Suprapubic skin (tissue), 4 donors: ENCODE data around the gene TMEM245. TPM values are rescaled to one million over a fixed set of nuclear protein-coding genes. Genes with fewer than 3 reads are reported as not detected.

Source experiments
- DNase-seq, 2 donors: peaks; one replicate each; pipeline ENCODE4 v3.0.0-alpha.2; 2019; ENCODE audit warnings: low spot score in 2 of 2
- H3K27ac ChIP-seq: fragments of 200-600 bp; sonication (generic); one replicate; pipeline ENCODE4 v1.5.1; 2019
- H3K27me3 ChIP-seq: fragments of 200-600 bp; sonication (generic); one replicate; pipeline ENCODE4 v1.5.1; 2019
- H3K36me3 ChIP-seq: fragments of 200-600 bp; sonication (generic); one replicate; pipeline ENCODE4 v1.5.1; 2019
- H3K4me1 ChIP-seq: fragments of 200-600 bp; sonication (generic); one replicate; pipeline ENCODE4 v1.5.1; 2019
- H3K4me3 ChIP-seq: fragments of 200-600 bp; sonication (generic); one replicate; pipeline ENCODE4 v1.5.1; 2019; ENCODE audit warnings: mild to moderate bottlenecking
- H3K9me3 ChIP-seq: fragments of 200-600 bp; sonication (generic); one replicate; pipeline ENCODE4 v1.5.1; 2019
- CTCF ChIP-seq, 2 donors: fragments of 200-600 bp in 1 of 2; fragments of 450-650 bp in 1 of 2; sonication (generic) in 1 of 2; IDR thresholded peaks; one replicate each; pipeline ENCODE4 v1.5.1; 2016 to 2019; ENCODE audit warnings: antibody characterized with exemption in 2 of 2, mild to moderate bottlenecking in 1 of 2, moderate library complexity in 1 of 2
- EP300 ChIP-seq: sonication (generic); formaldehyde crosslinking; IDR thresholded peaks from one replicate; pipeline ENCODE4 v1.6.1; 2017; ENCODE audit warnings: antibody characterized with exemption
- POLR2A ChIP-seq, 2 donors: fragments of 450-650 bp; IDR thresholded peaks; one replicate each; pipeline ENCODE4 v1.6.1; 2017; ENCODE audit warnings: antibody characterized with exemption in 2 of 2, mild to moderate bottlenecking in 2 of 2, moderate library complexity in 2 of 2
- POLR2AphosphoS5 ChIP-seq, 3 donors: sonication (generic); formaldehyde crosslinking; IDR thresholded peaks; one replicate each; pipeline ENCODE4 v1.6.1; 2017; ENCODE audit warnings: antibody characterized with exemption in 3 of 3
- WGBS: methylation state at CpG from one replicate; pipeline ENCODE4 v1.1.5; 2018; 5-methylcytosine and 5-hydroxymethylcytosine counted together
- total RNA-seq, 4 donors: library from RNA; depleted of rRNA; stranded (reverse); fragments of >200 nt; gene quantifications; one replicate each; pipeline ENCODE4 v1.1.0, GENCODE V29; 2016

Gene TMEM245
- total RNA-seq, 4 donors from 2014 or later: 38.6 to 58.9 (median 54.3) TPM

DNA sequence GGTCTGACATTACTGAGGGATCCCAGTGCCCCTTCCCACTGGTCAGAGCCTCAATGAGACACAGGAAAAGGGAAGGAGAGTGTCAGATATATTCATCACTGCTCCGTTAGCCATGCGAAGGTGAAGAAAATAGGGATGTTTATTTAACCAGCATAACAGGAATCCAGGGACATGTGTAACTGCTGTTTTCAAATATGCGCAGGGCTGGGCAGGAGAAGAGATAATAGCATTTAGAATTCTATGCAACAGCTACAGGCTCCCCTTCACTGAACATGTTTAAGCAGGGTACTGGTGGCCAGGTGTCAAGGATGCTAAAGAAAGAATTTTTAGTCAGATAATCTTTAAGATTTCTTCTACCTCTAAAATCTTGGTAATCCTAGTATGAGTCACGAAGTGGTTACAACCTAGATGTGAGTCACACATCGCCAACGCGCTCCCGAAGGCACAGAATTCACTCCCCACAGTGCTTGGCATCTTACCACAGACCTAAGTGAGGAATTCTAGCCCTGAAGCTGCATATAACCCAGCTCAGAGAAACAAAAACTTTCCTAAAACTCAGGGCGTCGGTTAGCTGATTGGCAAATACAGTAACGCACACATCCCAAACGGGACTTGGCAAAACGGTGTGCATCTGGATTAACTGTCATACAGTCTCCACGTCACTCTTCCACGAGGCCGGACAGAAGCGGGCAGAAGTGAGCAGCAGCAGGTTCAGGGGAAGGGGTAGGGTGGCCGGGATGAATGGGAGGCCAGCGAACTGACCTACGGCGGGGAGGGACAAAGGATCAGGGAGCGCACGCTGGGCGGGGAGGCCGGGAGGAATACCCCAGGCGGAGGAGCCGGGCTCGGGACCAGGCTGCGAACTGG, 107.5 kb downstream of the TMEM245 start:
- H3K36me3 ChIP-seq: no peaks in the 10 kb centered on the region
- peaks cover 41% of the 10 kb centered on the region for H3K4me1 ChIP-seq
- TF ChIP-seq POLR2AphosphoS5 (IDR thresholded peaks at IDR 0.05) (peak in 2 of 3 donors; percentile 7 to 90), CTCF (IDR thresholded peaks at IDR 0.05) (no peak)
- peak overlapping the region; percentile 95 for H3K27ac ChIP-seq
- H3K9me3 ChIP-seq: no peaks in the 10 kb centered on the region
- WGBS: 2% methylated on average over 29 of the region's 29 CpGs
- peak; percentile 81 to 82 for DNase-seq
- peak overlapping the region; percentile 90 for H3K4me3 ChIP-seq
- H3K27me3 ChIP-seq: no peaks in the 10 kb centered on the region

- Histone ChIP-seq H3K27ac (peak overlapping the region; percentile 53), H3K9me3 (no peaks in the 10 kb centered on the region), H3K27me3 (no peaks in the 10 kb centered on the region), H3K4me3 (no peak overlapping the region), H3K36me3 (no peaks in the 10 kb centered on the region), H3K4me1 (peaks cover 41% of the 10 kb centered on the region)
- no peak for DNase-seq
- no peak for TF ChIP-seq EP300
- no peak for TF ChIP-seq CTCF (IDR thresholded peaks at IDR 0.05)
- TF ChIP-seq POLR2A (IDR thresholded peaks at IDR 0.05): no peak
- no peak for TF ChIP-seq POLR2AphosphoS5 (IDR thresholded peaks at IDR 0.05)
Measured at GRCh38 chr9:109011231-109011671, 108.5 kb downstream of the TMEM245 start.

GRCh38 chr9:109010746-109011145, 109.0 kb downstream of the TMEM245 start:
- peaks cover 41% of the 10 kb centered on the region for H3K4me1 ChIP-seq
- H3K36me3 ChIP-seq: no peaks in the 10 kb centered on the region
- DNase-seq: no peak
- TF ChIP-seq POLR2A (IDR thresholded peaks at IDR 0.05) (no peak), EP300 (no peak), CTCF (IDR thresholded peaks at IDR 0.05) (no peak), POLR2AphosphoS5 (IDR thresholded peaks at IDR 0.05) (no peak)
- no peaks in the 10 kb centered on the region for H3K9me3 ChIP-seq
- 14% methylated on average over 1 of the region's 1 CpG for WGBS
- no peaks in the 10 kb centered on the region for H3K27me3 ChIP-seq
- no peak overlapping the region for H3K27ac ChIP-seq
- no peak overlapping the region for H3K4me3 ChIP-seq

- TF ChIP-seq POLR2A (IDR thresholded peaks at IDR 0.05): no peak
- no peak for TF ChIP-seq EP300
- no peaks in the 10 kb centered on the region for H3K36me3 ChIP-seq
- H3K27me3 ChIP-seq: no peaks in the 10 kb centered on the region
- H3K9me3 ChIP-seq: peaks cover 4% of the 10 kb centered on the region
- no peak overlapping the region for H3K4me3 ChIP-seq
- peaks cover 3% of the 10 kb centered on the region for H3K4me1 ChIP-seq
- WGBS: 53% methylated on average over 3 of the region's 3 CpGs
- H3K27ac ChIP-seq: no peak overlapping the region
- DNase-seq: no peak
Measured at GRCh38 chr9:109005678-109006077, 114.1 kb downstream of the TMEM245 start.

- H3K4me1 ChIP-seq: no peaks in the 10 kb centered on the region
- peaks cover 4% of the 10 kb centered on the region for H3K9me3 ChIP-seq
- H3K27me3 ChIP-seq: no peaks in the 10 kb centered on the region
- 92% methylated on average over 2 of the region's 2 CpGs for WGBS
- H3K36me3 ChIP-seq: no peaks in the 10 kb centered on the region
- no peak for TF ChIP-seq POLR2AphosphoS5 (IDR thresholded peaks at IDR 0.05)
- no peak for TF ChIP-seq EP300
- no peak for TF ChIP-seq POLR2A (IDR thresholded peaks at IDR 0.05)
- no peak for TF ChIP-seq CTCF (IDR thresholded peaks at IDR 0.05)
- H3K27ac ChIP-seq: no peak overlapping the region
- no peak overlapping the region for H3K4me3 ChIP-seq
- DNase-seq: no peak
Measured at GRCh38 chr9:109003116-109003515, 116.6 kb downstream of the TMEM245 start.
